Limb (tissue), 2 donors: ENCODE measurements around the gene PAM.
"Not testable (repeated sequence)": the region's sequence is repeated elsewhere in the genome, so short reads cannot be mapped to it uniquely, and the experiment has no call there.

Experiments
- DNase-seq, 2 donors: peaks; one replicate each; pipeline ENCODE4 v3.0.0-alpha.2; 2016; ENCODE audit errors: extremely low spot score in 2 of 2

The PAM gene

DNA sequence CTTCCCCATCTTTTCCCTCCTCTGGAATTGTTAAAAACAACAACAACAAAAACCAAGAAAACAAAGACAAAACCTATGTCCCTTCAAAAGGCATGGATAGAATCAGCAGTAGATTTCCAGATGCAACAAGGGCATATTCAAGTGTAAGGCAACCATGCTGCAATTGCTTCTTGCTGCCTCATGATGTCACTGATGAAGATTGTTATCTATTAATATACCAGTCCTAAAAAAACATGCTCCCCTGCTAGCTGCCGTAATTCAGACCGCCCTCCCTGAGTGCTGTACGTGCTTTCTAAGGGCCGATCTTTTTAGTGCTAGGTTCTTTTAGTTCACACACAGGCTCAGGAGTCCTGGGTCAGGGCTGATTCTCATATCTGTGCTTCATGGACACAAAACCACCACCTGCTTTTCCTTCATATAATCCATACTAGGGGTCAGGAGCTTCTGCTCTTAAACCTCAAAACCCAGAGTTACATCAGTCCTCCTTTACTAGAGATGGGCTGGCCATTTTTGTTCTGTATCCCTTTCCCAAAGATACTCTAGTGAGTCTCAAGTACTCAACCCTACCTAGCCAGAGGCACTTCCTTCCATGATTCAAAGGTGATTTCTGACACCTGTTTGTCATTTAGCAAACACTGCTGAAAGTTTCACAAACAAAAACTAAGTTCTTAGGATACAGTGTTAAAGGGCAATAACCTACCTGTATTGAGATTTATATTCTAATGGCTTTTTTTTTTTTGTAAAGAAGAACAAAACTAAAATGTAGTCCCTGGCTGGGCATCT, 282.8 kb downstream of the PAM start:
- DNase-seq = no peak

- DNase-seq = peak in 1 of 2 donors; percentile 72
Measured at GRCh38 chr5:103041071-103041676, 286.1 kb downstream of the PAM start.

DNA sequence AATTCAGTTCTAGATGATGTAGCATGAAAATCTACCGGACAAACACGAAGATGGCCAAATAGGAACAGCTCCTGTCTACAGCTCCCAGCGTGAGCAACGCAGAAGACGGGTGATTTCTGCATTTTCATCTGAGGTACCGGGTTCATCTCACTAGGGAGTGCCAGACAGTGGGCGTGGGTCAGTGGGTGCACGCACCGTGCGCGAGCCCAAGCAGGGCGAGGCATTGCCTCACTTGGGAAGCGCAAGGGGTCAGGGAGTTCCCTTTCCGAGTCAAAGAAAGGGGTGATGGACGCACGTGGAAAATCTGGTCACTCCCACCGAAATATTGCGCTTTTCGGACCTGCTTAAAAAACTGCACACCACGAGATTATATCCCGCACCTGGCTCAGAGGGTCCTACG, 291.6 kb downstream of the PAM start:
- not testable (repeated sequence) for DNase-seq

- no peak for DNase-seq
Measured at GRCh38 chr5:103057208-103058130, 302.4 kb downstream of the PAM start.

DNA sequence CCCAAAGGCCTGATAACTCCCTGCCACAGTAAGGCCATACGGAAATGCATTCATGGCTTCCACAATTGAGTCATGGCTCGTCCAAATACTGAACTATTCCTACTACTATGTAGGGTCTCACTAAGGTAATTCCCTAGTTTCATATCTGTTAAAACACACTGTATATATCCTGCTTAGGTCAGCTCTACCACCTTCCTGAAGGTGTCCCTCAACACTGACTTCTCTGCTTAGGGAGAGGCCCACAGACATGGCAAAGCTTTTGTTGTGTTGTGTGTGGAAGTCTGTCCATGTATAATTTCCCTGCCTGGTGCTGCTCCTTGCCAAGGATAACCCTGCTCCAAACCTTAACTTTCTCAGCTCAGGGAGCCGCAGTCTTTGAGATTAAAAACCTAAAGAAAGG, 304.4 kb downstream of the PAM start:
- no peak for DNase-seq

- DNase-seq = no peak
Measured at GRCh38 chr5:103060424-103060954, 305.4 kb downstream of the PAM start.

- DNase-seq = no peak
Measured at GRCh38 chr5:103066326-103066725, 311.2 kb downstream of the PAM start.

- not testable (repeated sequence) for DNase-seq
Measured at GRCh38 chr5:103073500-103073899, 318.4 kb downstream of the PAM start.

- DNase-seq = no peak
Measured at GRCh38 chr5:103075442-103075841, 320.3 kb downstream of the PAM start.
